ENCODE results near the gene SVBP.

The SVBP gene

DNA sequence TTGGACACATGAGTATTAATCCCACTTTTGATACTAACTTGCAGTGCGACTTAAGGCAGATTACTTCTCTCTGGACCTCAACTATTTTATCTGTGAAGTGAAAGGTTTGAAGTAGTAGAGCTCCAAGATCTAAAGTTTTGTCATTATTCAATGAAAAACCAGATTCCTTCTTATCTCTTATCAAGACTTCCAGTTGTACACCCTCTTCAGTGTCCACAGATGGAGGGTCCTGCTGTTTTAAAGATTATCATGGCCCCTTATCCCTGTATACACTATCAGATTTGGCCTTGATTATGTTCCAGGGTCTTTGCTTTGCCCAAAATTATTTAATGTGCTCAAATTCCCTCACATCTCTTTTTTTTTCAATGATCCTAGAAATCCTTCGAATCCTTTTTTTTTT, 49.0 kb downstream of the SVBP start:
- CTCF ChIA-PET: interaction anchor here (0.6 to 0.7 kb wide), 3 partner anchors 21 to 517 kb away, joined by 3 to 5 read pairs (median 3); partner anchors contain the start of gene C1orf210

GRCh38 chr1:42767510-42768000, 49.6 kb downstream of the SVBP start:
- peak overlapping the region; percentile 81 for H3K27ac ChIP-seq
- ChIA-PET CTCF (no interaction called here), POLR2A (ENCODE audit: low non-redundant PET) (interaction anchor here (1.0 to 1.4 kb wide), 3 partner anchors 9 to 85 kb away, joined by 3 to 5 read pairs (median 4); no protein-coding TSS in a partner anchor)
- no peak for TF ChIP-seq CTCF (conservative IDR thresholded peaks at IDR 0.05; ENCODE audit: low read depth)
- DNase-seq (ENCODE audit: low spot score): no peak

More for the DNA sequence above, 49.0 kb downstream of the SVBP start:
- DNase-seq (ENCODE audit: low spot score): no peak
- POLR2A ChIA-PET (ENCODE audit: low non-redundant PET): no interaction called here
- H3K27ac ChIP-seq: no peak overlapping the region
- TF ChIP-seq CTCF (conservative IDR thresholded peaks at IDR 0.05; ENCODE audit: low read depth): no peak

GRCh38 chr1:42766741-42767509, 50.3 kb downstream of the SVBP start, which contains the start of the genes C1orf50 and P3H1:
C1orf50 (plus strand) TSS chr1:42767249; CDS start chr1:42767312, 63 bp downstream.
P3H1 (minus strand) TSS chr1:42767028; CDS start chr1:42766971, 57 bp downstream.
- CTCF ChIA-PET: interaction anchor here (0.7 to 1.1 kb wide), 4 partner anchors 11 to 420 kb away, joined by 3 to 8 read pairs (median 3); no protein-coding TSS in a partner anchor
- TF ChIP-seq CTCF (conservative IDR thresholded peaks at IDR 0.05; ENCODE audit: low read depth): no peak
- POLR2A ChIA-PET (ENCODE audit: low non-redundant PET): interaction anchor here (0.6 to 1.4 kb wide), 7 partner anchors 9 to 883 kb away, joined by 3 to 5 read pairs (median 3); no protein-coding TSS in a partner anchor
- peak; percentile 96 for DNase-seq (ENCODE audit: low spot score)
- H3K27ac ChIP-seq: peak within 1 kb of the TSS; percentile 81

DNA sequence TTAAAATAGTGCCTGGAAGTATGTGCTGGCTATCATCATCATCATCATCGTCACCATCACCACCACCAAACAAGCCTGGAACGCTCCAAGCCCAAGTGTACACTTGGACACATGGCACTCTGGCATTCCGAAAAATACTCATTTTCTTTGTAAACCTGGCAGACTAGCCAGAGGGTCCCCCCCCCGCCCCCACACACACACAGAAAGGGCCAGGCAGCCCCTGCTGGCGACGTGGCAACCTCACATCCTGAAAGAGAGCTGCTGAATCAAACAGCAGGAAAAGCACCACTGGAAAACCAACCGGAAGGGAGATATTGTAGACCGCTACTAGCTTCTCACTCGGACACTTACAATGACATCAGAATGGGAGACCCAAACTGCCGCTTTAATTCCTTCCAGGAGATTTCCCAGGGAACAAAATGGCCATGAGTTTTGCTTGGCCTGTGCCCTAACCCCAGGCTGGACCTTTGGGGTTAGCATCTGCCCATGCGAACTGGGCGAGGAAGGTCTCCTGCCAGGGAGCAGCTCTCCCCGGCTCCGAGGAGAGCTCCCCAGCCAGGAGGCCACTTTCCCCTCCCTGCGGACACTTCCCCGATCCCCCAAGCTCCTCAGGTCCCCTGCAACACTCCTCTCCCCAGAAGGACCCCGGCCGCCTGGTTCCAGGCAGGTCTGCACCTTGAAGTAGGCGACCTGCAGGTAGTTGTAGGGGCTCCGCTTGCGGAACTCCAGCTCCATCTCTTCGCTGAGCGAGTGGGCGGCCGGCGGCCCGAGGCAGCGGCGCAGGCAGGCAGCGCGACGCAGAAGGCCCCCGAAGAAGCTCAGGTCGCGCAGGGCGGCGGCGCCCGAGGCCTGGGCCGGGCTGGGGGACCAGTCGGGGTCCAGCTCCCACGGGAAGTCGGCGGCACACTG, 51.1 kb downstream of the SVBP start:
- peak overlapping the region; percentile 81 for H3K27ac ChIP-seq
- CTCF ChIA-PET: interaction anchor here (0.6 to 1.4 kb wide), 10 partner anchors 10 to 419 kb away, joined by 3 to 8 read pairs (median 3); no protein-coding TSS in a partner anchor
- DNase-seq (ENCODE audit: low spot score): peak; percentile 50
- POLR2A ChIA-PET (ENCODE audit: low non-redundant PET): interaction anchor here (0.5 to 1.4 kb wide), 7 partner anchors 14 to 1855 kb away, joined by 3 to 8 read pairs (median 3); no protein-coding TSS in a partner anchor
- peak; percentile 76 for TF ChIP-seq CTCF (conservative IDR thresholded peaks at IDR 0.05; ENCODE audit: low read depth)

- DNase-seq (ENCODE audit: low spot score): no peak
- ChIA-PET CTCF (interaction anchor here (1.1 to 1.4 kb wide), 2 partner anchors 9 to 22 kb away, joined by 3 to 5 read pairs; no protein-coding TSS in a partner anchor), POLR2A (ENCODE audit: low non-redundant PET) (interaction anchor here (0.6 kb wide), 1 partner anchor 153 kb away, joined by 3 read pairs; no protein-coding TSS in a partner anchor)
- no peak for TF ChIP-seq CTCF (conservative IDR thresholded peaks at IDR 0.05; ENCODE audit: low read depth)
- no peak overlapping the region for H3K27ac ChIP-seq
These were observed 51.9 kb downstream of the SVBP start for GRCh38 chr1:42765269-42765668.

Measured in RWPE1 (cell line).